ENCODE measurements around the gene PSTPIP1.
A peak's percentile ranks its signal among the peaks of the same experiment; 100 is the strongest.

The PSTPIP1 gene

DNA sequence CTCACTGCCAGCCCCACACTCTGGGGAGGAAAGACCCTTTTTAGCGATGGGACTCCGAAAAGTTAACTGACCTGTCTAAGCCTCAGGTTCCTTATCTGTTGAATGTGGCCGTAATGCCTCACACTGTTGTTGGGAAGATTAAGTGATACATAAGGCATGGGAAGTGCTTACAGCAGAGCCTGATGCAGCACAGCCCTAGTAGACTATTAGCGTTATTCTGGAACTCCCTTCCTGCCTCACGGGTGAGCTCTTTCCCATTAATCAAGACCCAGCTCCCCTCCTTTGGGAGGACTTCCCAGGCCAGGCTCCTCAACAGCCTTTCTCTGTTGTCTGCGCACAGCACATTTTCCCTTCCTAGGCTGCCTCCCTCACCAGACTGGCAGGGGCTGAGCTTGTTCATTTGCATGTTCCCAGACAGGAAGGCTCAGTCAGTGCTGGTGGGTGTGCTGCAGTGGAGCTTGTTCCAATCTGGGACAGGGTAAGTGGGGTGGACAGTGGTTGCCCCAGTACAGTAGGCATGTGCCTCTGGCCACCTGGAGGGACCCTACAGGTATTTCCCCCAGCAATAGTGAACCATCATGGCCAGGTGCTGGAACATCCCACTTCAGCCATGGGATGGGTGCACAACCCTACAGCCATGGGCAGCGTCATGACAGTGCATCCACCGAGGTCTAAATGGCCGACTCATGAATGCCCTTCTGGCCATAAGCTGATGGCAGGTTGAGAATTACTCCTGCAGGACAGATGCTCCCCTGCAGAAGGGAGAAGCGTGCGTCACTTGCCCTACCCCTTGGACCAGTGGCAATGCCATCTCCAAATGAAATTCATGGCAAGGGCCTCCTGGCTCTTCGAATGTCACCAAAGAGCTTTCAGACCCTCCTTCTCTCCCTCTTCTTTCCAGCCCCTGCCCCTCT is 5.8 kb upstream of the PSTPIP1 start:
- no peaks in the 10 kb centered on the region for H3K27me3 ChIP-seq (replicated peaks; ENCODE audit: control insufficient read depth, insufficient read depth, low read length, poor library complexity, severe bottlenecking)
- H3K9me3 ChIP-seq (ENCODE audit: control insufficient read depth, low read length) = no peaks in the 10 kb centered on the region
- no peak overlapping the region for H3K27ac ChIP-seq (ENCODE audit: insufficient read depth, low read length, poor library complexity, severe bottlenecking)
- H3K4me3 ChIP-seq (ENCODE audit: insufficient read depth, low read depth, low read length, poor library complexity, severe bottlenecking) = no peak overlapping the region
- peaks cover 28% of the 10 kb centered on the region for H3K4me1 ChIP-seq (ENCODE audit: control insufficient read depth, insufficient read depth, low read length, poor library complexity, severe bottlenecking)
- DNase-seq = no peak
- H3K36me3 ChIP-seq (ENCODE audit: control insufficient read depth, insufficient read depth, low read length) = no peaks in the 10 kb centered on the region

DNA sequence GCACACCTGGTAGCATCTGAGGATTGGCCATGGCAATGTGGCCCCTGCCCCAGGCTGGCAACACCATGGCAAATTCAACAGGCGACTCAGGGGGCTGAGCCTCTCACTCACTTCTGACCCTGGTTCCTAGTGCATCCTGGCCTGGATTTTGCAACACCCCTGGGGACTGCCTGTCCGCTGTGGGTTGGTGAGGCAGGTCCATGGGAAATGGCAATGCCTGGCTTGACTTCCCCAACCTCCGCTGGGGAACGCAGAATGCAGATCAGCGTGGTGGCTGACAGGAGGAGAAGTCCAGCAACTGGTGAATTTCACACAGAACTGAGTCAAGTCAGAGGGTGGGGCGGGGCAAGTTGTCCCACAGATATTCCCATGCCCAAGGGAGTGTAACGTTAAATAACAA is 3.9 kb upstream of the PSTPIP1 start:
- no peak overlapping the region for H3K27ac ChIP-seq (ENCODE audit: insufficient read depth, low read length, poor library complexity, severe bottlenecking)
- no peaks in the 10 kb centered on the region for H3K27me3 ChIP-seq (replicated peaks; ENCODE audit: control insufficient read depth, insufficient read depth, low read length, poor library complexity, severe bottlenecking)
- no peak overlapping the region for H3K4me3 ChIP-seq (ENCODE audit: insufficient read depth, low read depth, low read length, poor library complexity, severe bottlenecking)
- DNase-seq = no peak
- H3K4me1 ChIP-seq (ENCODE audit: control insufficient read depth, insufficient read depth, low read length, poor library complexity, severe bottlenecking) = peaks cover 46% of the 10 kb centered on the region
- H3K9me3 ChIP-seq (ENCODE audit: control insufficient read depth, low read length) = no peaks in the 10 kb centered on the region
- no peaks in the 10 kb centered on the region for H3K36me3 ChIP-seq (ENCODE audit: control insufficient read depth, insufficient read depth, low read length)

DNA sequence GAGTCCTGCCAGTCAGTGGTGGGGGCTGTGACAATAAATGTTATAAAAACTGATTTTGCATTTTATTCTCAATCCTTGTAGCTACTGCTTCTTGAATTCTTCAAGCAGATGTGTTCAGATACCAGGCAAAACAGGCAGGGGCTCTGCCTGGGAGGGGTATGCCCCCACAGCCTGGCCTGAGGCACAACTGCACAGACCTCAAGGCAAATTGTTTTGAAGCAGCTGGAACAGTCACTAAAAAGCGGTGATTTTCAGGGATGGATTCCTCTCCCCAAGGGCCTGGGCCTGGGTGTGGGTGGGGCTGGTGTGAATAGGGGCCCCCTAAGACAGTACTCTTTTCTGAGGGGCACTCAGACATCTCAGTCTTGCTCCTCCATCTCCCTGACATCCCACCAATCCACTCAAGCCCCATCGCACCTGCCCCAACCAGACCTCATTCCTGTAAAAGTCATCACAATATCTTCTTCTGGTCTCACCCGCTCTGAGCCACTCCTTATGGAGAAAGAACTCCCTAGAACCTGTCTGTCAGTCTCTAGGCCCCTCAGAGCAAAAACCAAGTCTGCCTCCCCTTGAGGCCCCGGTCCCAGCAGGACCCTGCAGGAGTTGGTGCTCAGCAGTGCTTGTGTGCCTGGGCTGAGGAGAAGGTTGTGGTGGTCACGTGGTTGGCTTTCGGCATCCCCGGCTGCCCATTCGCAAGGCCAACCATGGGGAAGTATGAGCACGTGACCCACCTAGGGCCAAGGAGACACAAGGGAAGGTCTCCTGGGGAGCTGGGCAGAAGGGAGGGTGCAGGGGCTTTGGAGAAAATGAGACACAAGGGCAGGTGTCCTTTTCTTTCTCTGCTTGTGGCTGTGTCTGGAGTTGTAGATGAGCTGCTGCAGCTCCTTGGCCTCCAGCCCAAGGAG is 2.9 kb upstream of the PSTPIP1 start:
- Histone ChIP-seq H3K27me3 (replicated peaks; ENCODE audit: control insufficient read depth, insufficient read depth, low read length, poor library complexity, severe bottlenecking) (no peaks in the 10 kb centered on the region), H3K4me1 (ENCODE audit: control insufficient read depth, insufficient read depth, low read length, poor library complexity, severe bottlenecking) (peaks cover 52% of the 10 kb centered on the region), H3K4me3 (ENCODE audit: insufficient read depth, low read depth, low read length, poor library complexity, severe bottlenecking) (no peak overlapping the region), H3K27ac (ENCODE audit: insufficient read depth, low read length, poor library complexity, severe bottlenecking) (no peak overlapping the region), H3K36me3 (ENCODE audit: control insufficient read depth, insufficient read depth, low read length) (no peaks in the 10 kb centered on the region), H3K9me3 (ENCODE audit: control insufficient read depth, low read length) (no peaks in the 10 kb centered on the region)
- no peak for DNase-seq

DNA sequence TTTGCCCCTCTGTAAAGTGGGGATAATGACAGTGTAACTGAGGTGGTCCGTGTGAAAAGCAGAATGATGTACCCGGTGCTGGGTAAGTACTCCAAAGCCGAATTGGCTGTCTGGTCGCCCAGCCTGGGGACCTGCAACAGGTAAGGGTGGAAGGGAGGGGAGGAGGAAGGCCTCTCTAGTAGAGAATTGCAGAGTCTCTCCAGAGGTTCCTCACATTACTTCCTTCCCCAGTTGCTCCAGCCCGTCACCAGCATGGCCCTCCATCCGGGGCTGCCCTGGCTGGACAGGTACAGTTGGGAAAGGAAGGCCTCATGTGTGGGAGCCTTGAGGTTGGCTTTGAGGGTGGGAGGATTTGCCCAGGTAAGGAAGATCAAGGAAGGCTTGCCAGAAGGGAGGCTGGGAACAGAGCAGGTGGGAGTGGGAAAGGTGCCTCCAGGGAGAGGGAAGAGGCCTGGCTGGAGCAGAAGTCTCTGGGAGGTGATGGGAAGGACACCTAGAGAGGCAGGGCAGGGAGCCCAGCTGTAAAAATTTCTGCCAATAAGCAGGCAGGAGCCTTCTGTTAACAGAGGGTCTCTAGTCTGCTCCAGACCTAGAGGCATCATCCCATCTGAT is 1.7 kb upstream of the PSTPIP1 start:
- no peak for DNase-seq
- H3K36me3 ChIP-seq (ENCODE audit: control insufficient read depth, insufficient read depth, low read length) = no peaks in the 10 kb centered on the region
- H3K4me3 ChIP-seq (ENCODE audit: insufficient read depth, low read depth, low read length, poor library complexity, severe bottlenecking) = no peak overlapping the region
- H3K27ac ChIP-seq (ENCODE audit: insufficient read depth, low read length, poor library complexity, severe bottlenecking) = peak overlapping the region; percentile 85
- no peaks in the 10 kb centered on the region for H3K9me3 ChIP-seq (ENCODE audit: control insufficient read depth, low read length)
- H3K27me3 ChIP-seq (replicated peaks; ENCODE audit: control insufficient read depth, insufficient read depth, low read length, poor library complexity, severe bottlenecking) = no peaks in the 10 kb centered on the region
- H3K4me1 ChIP-seq (ENCODE audit: control insufficient read depth, insufficient read depth, low read length, poor library complexity, severe bottlenecking) = peaks cover 58% of the 10 kb centered on the region

DNA sequence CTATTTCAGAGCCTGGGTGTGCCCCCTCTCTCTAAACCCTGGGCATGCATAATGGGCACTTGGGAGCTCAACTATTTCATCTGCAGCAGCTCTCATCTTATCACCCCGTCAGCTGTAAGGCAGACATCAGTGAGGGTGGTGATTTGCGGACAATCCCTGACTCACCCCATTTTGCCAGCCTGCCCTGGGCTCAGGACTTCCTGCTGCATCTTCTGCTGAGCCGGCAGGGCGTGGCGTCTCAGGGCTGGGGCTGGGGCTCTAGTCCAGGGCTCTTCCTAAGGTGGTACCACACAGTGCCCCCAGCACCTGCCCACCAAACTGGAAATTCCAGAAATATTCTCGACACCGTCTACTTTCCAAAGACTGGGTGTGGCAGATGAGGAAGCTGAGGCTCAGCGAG is 925 bp upstream of the PSTPIP1 start:
- DNase-seq = peak; percentile 45 to 58 (median 46)
- Histone ChIP-seq H3K4me1 (ENCODE audit: control insufficient read depth, insufficient read depth, low read length, poor library complexity, severe bottlenecking) (peaks cover 58% of the 10 kb centered on the region), H3K9me3 (ENCODE audit: control insufficient read depth, low read length) (no peaks in the 10 kb centered on the region), H3K36me3 (ENCODE audit: control insufficient read depth, insufficient read depth, low read length) (no peaks in the 10 kb centered on the region), H3K27me3 (replicated peaks; ENCODE audit: control insufficient read depth, insufficient read depth, low read length, poor library complexity, severe bottlenecking) (no peaks in the 10 kb centered on the region), H3K27ac (ENCODE audit: insufficient read depth, low read length, poor library complexity, severe bottlenecking) (peak overlapping the region; percentile 85), H3K4me3 (ENCODE audit: insufficient read depth, low read depth, low read length, poor library complexity, severe bottlenecking) (peak overlapping the region; percentile 61)

DNA sequence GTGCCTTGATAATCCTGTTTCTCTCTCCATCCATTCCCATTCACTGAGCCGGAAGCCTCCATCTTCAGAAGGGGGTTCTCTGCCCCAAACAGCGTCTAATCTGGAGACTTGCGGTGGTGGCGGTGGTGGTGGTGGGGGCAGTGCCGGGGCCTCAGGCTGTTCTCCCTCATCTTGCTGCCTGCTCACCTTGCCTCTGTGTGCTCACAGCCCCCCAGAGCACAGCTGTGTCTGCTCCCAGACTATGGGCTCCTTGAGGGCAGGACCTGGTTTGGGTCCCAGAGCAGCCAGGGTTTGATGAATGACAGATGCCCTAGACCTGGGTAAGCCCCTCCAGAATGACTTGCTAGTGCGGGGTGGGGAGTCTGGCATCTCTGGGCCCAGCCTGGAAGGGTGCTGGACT is 430 bp upstream of the PSTPIP1 start:
- Histone ChIP-seq H3K27ac (ENCODE audit: insufficient read depth, low read length, poor library complexity, severe bottlenecking) (peak overlapping the region; percentile 85), H3K9me3 (ENCODE audit: control insufficient read depth, low read length) (no peaks in the 10 kb centered on the region), H3K4me3 (ENCODE audit: insufficient read depth, low read depth, low read length, poor library complexity, severe bottlenecking) (peak overlapping the region; percentile 61), H3K36me3 (ENCODE audit: control insufficient read depth, insufficient read depth, low read length) (peaks cover 1% of the 10 kb centered on the region), H3K4me1 (ENCODE audit: control insufficient read depth, insufficient read depth, low read length, poor library complexity, severe bottlenecking) (peaks cover 62% of the 10 kb centered on the region), H3K27me3 (replicated peaks; ENCODE audit: control insufficient read depth, insufficient read depth, low read length, poor library complexity, severe bottlenecking) (no peaks in the 10 kb centered on the region)
- no peak for DNase-seq

DNA sequence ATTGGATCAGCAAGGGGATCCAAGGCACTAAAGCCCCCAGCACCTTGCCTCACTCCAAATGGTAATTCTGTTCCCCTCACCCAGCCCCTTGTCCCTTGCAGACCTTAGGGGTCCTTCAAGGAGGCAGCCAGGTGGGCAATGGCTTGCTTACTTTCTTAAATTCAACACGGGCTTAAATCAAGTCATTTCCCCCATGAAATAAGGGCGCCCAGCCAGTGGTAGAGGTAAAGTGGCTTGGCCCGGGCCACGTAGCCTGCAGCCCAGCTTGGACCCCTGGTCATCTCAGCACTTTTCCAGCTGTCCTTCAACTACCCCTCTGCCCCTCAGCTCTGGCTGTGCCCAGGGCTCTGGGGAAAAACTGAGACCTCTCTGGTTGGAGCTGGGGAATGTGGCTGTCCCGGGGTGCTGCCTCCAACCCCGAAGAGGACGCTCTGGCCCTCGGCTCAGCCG is 1.2 kb downstream of the PSTPIP1 start:
- H3K27ac ChIP-seq (ENCODE audit: insufficient read depth, low read length, poor library complexity, severe bottlenecking) = peak overlapping the region; percentile 85
- H3K36me3 ChIP-seq (ENCODE audit: control insufficient read depth, insufficient read depth, low read length) = peaks cover 10% of the 10 kb centered on the region
- H3K4me1 ChIP-seq (ENCODE audit: control insufficient read depth, insufficient read depth, low read length, poor library complexity, severe bottlenecking) = peaks cover 76% of the 10 kb centered on the region
- H3K27me3 ChIP-seq (replicated peaks; ENCODE audit: control insufficient read depth, insufficient read depth, low read length, poor library complexity, severe bottlenecking) = no peaks in the 10 kb centered on the region
- peak overlapping the region; percentile 61 for H3K4me3 ChIP-seq (ENCODE audit: insufficient read depth, low read depth, low read length, poor library complexity, severe bottlenecking)
- H3K9me3 ChIP-seq (ENCODE audit: control insufficient read depth, low read length) = no peaks in the 10 kb centered on the region
- no peak for DNase-seq

DNA sequence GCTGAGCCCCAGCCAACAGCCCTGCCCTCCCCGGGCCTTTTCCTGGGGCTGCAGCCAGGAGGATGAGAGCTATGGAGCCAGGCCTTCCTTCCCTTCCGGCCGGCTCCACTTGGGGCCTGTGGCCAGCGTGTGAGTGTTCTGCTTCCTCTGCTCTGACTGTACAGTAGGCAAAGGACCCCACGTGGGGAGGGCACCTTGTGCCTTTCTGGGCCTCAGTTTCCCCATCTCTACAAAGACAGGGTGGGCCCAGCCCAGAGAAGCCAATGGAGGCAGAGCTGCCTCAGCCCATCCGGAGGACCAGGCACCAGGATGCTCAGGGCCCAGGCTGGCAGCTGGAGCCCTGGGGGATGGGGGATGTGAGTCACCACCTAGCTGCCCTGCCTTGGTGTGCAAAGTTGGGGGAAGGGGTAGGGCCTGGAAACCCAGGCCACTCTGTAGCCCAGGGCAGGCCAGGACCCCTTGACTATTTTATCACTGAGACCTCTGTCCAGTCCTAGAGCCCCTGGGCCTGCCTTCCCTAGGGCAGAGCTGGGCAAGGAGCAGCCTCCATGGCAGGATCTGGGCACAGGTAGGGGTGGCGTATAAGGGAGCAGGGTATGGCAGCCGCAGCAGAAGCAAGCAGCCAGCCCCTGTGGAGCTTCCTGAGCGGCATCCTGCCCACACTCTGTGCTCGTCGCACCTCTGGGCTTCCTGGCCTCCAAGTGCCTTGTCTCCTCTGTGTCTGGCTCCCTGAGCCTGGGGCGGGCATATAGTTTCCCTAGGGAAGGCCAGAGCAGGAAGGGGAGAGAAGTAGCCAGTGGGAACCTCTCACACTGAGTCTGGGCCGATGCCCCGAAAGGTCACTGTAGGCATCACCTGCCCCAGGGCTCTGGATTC is 1.8 kb downstream of the PSTPIP1 start:
- Histone ChIP-seq H3K4me3 (ENCODE audit: insufficient read depth, low read depth, low read length, poor library complexity, severe bottlenecking) (peak overlapping the region; percentile 61), H3K4me1 (ENCODE audit: control insufficient read depth, insufficient read depth, low read length, poor library complexity, severe bottlenecking) (peaks cover 82% of the 10 kb centered on the region), H3K36me3 (ENCODE audit: control insufficient read depth, insufficient read depth, low read length) (peaks cover 16% of the 10 kb centered on the region), H3K27ac (ENCODE audit: insufficient read depth, low read length, poor library complexity, severe bottlenecking) (peak overlapping the region; percentile 85), H3K9me3 (ENCODE audit: control insufficient read depth, low read length) (no peaks in the 10 kb centered on the region), H3K27me3 (replicated peaks; ENCODE audit: control insufficient read depth, insufficient read depth, low read length, poor library complexity, severe bottlenecking) (no peaks in the 10 kb centered on the region)
- DNase-seq = peak in 1 of 3 donors; percentile 47

DNA sequence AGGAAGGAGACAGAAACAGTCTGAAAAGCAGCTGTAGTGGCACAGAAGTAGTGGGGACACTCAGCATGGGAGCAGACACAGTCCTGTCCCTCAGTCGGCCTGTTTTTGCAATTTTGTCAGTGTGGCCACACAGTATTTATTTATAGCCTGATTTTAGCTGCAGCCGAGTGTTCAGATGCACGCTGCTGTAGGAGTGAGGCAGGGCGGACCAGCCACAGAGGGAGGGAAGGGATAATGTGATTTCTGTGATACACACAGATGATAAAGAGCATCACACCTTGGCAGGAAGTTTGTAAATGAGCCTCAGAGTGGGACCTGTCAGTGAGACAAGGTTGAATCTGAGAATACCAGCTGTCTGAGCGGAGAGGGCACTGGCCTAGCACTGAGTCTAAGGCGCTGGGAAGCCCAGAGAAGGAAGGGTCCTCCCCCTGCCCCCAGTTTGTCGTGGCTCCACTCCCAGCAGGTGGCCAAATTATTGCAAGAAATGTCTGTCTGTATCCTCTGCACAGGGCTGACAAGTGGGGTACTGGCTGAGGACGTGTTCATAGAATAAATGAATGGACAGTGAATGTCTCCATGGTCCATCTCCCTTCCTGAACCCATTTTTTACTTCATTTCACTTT is 3.8 kb downstream of the PSTPIP1 start:
- H3K9me3 ChIP-seq (ENCODE audit: control insufficient read depth, low read length) = no peaks in the 10 kb centered on the region
- H3K4me3 ChIP-seq (ENCODE audit: insufficient read depth, low read depth, low read length, poor library complexity, severe bottlenecking) = peak overlapping the region; percentile 4
- DNase-seq = no peak
- peaks cover 16% of the 10 kb centered on the region for H3K36me3 ChIP-seq (ENCODE audit: control insufficient read depth, insufficient read depth, low read length)
- H3K27me3 ChIP-seq (replicated peaks; ENCODE audit: control insufficient read depth, insufficient read depth, low read length, poor library complexity, severe bottlenecking) = no peaks in the 10 kb centered on the region
- H3K27ac ChIP-seq (ENCODE audit: insufficient read depth, low read length, poor library complexity, severe bottlenecking) = peak overlapping the region; percentile 85
- peaks cover 96% of the 10 kb centered on the region for H3K4me1 ChIP-seq (ENCODE audit: control insufficient read depth, insufficient read depth, low read length, poor library complexity, severe bottlenecking)
